COR-L47 (cell line): ENCODE results near the gene GPC5.
"Not testable (repeated sequence)": the region's sequence is repeated elsewhere in the genome, so short reads cannot be mapped to it uniquely, and the experiment has no call there.

Source experiments
- DNase-seq: peaks from one replicate; lab custom pipeline; 2025; lab: John Stamatoyannopoulos, UW

GPC5 gene

DNA sequence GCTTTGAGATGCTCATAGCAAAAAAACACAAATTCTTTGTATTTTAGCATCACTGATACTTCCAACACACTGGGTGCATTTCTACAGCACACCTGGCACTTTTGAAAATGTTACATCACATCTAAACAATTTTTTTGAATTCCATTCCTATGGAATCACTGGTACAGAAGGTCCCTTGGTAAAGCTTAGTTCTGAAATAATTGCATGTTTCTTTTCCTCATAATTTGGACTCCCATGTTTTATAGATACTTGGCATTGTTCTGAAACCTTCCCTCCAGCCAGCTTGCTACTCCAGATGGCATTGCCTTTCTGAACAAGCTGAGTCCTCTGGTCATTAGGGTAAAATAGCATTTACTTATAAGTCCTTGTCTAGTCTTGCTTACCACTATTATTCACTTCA lies 1346.8 kb downstream of the GPC5 start:
- DNase-seq: no peak

DNA sequence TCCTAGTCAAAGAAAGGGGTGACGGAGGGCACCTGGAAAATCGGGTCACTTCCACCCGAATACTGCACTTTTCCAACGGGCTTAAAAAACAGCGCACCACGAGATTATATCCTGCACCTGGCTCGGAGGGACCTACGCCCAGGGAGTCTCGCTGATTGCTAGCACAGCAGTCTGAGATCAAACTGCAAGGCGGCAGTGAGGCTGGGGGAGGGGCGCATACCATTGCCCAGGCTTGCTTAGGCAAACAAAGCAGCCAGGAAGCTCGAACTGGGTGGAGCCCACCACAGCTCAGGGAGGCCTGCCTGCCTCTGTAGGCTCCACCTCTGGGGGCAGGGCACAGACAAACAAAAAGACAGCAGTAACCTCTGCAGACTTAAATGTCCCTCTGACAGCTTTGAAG lies 1354.3 kb downstream of the GPC5 start:
- not testable (repeated sequence) for DNase-seq

GRCh38 chr13:92761710-92762109 lies 1363.3 kb downstream of the GPC5 start:
- DNase-seq: no peak

GRCh38 chr13:92767468-92767867 lies 1369.0 kb downstream of the GPC5 start:
- DNase-seq: no peak

GRCh38 chr13:92768602-92769001 lies 1370.2 kb downstream of the GPC5 start:
- DNase-seq: no peak

GRCh38 chr13:92769046-92769445 lies 1370.6 kb downstream of the GPC5 start:
- no peak for DNase-seq

GRCh38 chr13:92775658-92776057 lies 1377.2 kb downstream of the GPC5 start:
- no peak for DNase-seq

DNA sequence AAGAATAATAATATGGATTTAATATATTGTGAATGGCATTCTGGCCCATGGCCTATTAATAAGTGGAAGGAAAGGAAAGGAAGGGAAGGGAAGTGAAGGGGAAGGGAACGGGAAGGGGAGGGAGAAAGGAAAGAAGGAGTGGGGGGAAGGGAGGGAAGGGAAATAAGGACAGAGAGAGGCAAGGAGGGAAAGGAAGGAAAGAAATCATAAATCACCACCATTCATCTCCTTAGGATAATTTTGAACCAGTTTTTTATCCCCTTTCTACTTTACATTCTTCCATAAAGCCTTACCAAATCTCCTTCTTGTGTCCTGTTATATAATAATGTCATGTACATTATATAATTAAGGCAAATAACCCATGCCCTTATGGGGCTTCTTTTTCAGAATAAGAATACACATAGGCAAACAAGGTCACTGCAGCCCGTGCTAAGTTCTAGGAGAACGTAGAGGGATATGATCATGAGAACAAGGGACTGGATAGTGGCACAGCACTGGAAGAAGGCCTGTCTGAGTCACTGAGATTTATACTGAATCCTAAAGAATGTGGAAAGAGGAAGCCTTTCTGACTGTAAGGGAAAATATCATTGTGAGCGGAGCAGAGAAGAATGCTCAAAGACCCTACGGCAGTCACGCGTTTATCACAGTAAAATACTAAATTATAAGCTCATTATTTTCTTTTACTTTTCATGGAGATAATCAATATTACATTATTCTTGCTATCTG lies 1383.7 kb downstream of the GPC5 start:
- DNase-seq: no peak

- no peak for DNase-seq
Observed at GRCh38 chr13:92802776-92803175, 1404.4 kb downstream of the GPC5 start.

- no peak for DNase-seq
Observed at GRCh38 chr13:92804346-92804745, 1405.9 kb downstream of the GPC5 start.

DNA sequence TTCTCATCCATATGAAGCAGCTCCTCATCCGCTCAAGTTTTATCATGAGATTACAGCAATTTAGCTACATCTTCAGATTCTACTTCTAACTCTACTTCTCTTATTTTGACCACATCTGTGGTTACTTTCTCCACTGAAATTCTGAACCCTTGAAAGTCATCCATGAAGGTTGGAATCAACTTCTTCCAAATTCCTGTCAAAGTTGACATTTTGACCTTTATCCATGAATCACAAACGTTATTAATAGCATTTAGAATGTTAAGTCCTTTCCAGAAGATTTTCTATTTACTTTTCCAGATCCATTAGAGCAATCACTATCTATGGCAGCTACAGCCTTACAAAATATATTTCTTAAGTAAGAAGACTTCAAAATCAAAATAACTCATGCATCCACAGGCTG lies 1406.5 kb downstream of the GPC5 start:
- no peak for DNase-seq

DNA sequence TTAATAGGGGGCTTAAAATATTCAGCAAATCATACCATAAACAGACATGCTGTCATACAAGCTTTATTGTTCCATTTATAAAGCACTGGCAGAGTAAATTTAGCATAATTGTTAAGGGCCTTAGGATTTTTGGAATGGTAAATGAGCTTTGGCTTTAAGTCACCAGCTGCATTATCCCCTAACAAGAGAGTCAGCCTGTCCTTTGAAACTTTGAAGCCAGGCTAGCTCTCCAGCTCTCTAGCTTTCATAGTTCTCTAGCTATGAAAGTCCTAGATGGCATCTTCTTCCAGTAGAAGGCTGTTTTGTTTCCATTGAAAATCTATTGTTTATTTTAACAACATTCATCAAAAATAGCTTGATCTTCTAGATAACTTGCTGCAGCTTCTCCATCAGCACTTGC lies 1407.3 kb downstream of the GPC5 start:
- no peak for DNase-seq

GRCh38 chr13:92806215-92806614 lies 1407.8 kb downstream of the GPC5 start:
- no peak for DNase-seq

DNA sequence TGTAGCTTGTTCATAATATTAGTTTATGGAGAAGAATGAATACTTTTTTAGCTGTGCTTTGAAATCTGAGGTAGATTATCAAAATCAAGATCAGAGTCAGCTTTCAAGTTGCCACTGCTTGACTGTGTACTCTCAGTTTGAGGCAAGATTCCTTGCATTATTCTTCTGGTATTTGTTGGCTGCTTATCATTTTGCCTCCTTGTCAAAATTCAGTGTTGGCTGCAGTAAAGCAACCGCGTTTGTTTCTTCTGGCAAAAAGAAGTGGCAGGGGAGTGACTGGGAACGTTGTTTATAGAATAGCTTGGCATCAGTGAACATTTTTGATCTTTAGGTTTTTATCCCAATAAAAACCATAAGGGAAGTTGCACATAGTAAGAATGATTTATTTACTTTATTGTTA lies 1408.9 kb downstream of the GPC5 start:
- no peak for DNase-seq

DNA sequence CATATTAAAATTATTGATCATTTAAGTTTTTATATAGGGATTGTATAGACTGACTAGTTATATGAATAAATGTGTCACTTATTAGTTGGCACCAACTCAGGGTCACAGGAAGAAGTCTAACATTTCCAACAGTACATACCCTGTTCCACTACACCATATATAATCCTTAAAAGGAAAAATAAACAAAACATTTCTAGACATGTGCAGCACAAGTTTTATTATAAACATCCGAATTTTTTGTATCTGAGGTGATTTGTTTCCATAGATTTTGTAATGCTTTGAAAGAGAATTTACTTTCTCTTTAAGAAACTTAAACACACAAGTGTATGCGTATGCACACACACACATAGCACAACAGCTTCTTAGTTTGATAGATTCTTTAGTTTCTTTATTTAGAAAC lies 1409.5 kb downstream of the GPC5 start:
- no peak for DNase-seq

DNA sequence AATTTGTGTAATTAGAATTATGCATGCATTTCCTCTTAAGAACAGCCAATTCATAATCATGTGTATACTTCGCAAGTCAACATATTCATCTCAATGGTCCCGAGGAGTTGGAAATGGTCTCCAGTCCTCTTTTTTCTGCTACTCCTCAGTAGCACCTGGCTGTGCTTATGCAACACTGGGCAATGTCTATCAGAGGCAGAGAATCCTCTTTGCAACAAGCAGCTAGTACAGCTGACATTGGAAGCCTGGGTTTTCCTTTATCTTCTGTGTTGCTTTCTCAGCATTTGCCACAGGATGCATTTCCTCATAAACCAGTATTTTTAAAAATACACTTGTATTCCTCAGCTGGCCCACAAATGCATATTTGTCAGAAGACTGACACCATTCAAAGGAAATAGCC lies 1422.9 kb downstream of the GPC5 start:
- no peak for DNase-seq

DNA sequence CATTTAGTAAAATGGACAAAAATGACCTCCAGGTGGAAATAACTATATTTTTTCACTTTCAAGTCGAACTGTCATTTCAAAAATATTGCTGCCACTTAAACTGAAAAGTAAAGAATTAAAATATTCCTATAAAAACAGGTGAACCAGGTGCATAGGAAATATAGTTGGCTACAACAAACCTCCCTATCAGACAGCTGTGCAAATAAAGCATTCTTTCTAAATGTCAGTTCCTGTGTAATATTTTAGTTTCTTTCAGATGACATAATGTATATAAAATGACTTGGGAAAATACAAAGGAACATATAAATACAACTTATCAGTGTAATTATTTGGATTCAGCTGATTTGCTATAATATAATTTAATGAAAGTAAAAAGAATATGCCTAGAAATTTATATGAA lies 1424.6 kb downstream of the GPC5 start:
- peak; percentile 42 for DNase-seq

DNA sequence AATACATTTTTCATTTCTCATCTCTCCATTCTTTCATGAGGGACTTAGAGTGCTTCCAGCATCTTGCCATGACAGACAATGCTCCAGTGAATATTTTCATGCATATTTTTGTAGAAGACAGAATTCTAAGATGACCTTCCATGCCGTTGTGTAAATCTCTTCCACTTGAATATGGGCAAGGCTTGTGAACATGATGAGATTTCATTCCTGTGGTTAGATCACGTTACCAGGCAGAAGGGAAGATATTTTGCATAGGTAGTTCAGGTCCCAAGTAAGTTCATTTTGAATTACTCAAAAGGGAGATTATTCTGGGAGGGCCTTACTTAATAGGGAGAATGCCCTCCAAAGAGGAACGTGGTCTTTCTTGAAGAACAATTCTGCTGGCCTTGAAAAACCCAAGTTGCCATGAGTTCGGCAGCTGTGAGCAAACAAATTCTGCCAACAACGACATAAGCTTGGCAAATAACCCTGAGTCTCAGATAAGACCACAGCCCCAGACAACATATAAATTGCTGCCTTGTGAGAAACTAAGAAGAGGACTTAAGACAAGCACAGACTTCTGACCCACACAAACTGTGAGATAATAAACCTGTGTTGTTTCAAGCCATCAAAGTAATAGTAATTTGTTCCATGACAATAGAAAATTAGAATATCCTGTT lies 1427.6 kb downstream of the GPC5 start:
- no peak for DNase-seq

DNA sequence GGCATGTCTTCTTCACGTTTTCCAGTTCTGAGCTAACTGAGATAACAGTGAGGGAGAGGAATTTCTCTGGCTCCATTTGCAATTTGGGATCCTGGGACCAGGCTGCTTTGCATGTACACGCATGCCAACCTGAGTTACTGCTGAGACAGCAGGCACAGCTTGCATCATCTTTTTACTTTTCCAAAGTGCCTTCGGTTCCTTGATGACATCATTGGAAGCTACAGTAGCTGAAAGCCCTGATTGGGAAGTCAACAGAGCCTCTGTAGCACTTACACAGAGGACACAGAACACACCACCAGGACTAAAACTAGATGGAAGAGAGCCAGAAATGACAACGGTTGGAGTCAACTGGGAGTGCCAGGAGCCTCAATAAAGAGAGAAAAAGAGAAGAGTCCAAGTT lies 1429.1 kb downstream of the GPC5 start:
- no peak for DNase-seq

GRCh38 chr13:92829930-92830329 lies 1431.5 kb downstream of the GPC5 start:
- DNase-seq: no peak

DNA sequence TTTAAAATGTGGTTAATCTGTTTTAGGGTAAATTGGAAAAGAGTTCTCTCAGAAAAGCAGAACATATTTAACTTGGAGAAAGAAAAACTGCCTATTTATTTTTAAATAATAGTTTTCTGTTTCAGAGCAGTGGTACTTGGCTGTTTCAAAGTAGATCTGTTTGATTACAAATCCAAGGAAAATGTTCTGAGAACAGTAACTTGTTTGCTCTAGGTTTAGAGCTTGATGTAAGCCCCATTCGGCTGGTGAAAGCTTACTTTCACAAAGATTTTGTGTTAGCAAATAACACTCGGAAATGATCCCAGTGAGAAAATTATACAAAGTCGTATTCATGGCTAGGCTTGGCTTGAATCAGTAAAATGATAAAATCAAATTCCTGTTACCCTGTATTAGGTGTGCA lies 1432.4 kb downstream of the GPC5 start:
- no peak for DNase-seq

DNA sequence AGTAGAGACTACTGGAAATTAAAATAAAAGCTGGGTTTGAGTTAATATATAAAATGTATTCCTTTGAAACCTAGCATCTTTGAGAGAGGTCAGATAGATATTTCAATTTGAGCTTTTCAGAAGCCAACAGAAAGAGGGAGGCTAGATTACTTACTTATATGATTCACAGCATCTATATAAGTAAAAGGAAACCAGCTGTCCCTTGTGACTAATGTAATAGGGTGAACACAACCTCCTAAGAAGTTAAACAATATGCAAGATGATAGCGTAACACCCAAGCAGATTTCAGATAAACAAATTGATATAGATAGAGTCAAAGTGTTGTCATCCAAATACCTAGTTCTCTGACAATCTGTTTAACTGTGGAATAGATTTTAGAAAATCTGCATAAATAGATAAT lies 1434.7 kb downstream of the GPC5 start:
- no peak for DNase-seq

DNA sequence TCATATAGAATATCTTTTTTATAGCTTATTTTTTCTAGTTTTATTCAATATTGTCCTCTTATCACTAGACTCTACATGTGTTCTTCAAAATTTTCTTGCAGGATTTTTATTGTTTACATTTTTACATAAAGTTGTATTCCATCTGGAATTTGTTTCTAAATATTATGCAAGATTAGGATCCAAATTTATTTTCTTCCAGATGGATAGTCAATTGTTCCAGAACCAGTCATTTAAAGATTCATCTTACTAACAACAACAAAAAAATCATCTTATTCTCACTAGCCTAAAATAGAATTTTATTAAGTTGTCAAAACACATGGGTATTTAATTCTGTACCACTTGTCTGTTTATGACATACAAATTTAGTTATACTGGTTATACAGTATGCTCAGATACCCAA lies 1437.8 kb downstream of the GPC5 start:
- no peak for DNase-seq

DNA sequence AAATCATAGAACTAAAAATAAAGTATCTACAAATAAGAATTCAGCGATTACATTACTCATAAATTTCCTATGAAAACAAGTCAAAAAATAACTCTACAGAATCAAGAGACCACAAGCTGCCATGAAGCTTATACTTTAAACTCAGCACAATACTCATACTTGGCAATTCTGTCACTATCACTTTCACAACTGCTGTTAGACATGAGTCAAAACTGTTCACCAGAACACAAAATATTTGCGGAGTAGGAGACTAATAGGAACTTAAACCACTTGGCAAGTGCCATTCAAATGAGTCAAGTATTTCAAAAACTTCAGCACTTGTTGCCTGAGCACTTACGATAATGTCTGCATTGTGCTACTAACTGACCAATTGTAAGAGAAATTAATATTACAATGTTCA lies 1440.4 kb downstream of the GPC5 start:
- no peak for DNase-seq
